Measurements from ENCODE around the gene CCDC192. TPM values are rescaled to one million over a fixed set of nuclear protein-coding genes. Genes with fewer than 3 reads are reported as not detected.

The CCDC192 gene
- total and polyA plus RNA-seq, 2 of the 4 experiments (the other 2 are of a cell fraction): not detected

- H3K23ac ChIP-seq (ENCODE audit: low read depth, low read length): no peak overlapping the region
- H2BK15ac ChIP-seq (ENCODE audit: low read depth, low read length): no peak overlapping the region
- no peaks in the 10 kb centered on the region for H3K9me3 ChIP-seq (ENCODE audit: control insufficient read depth, insufficient read depth, low read length)
- H3K4me1 ChIP-seq (ENCODE audit: control insufficient read depth, insufficient read depth, low read length): peaks cover 2% of the 10 kb centered on the region; the same call in 1 of the 2 replicates
- TF ChIP-seq CHD1 (IDR thresholded peaks at IDR 0.05; ENCODE audit: low read depth, low read length) (no peak), FOS (IDR thresholded peaks at IDR 0.05; ENCODE audit: low read depth, low read length) (peak; percentile 20; the same call in 1 of the 2 replicates), NFE2L2 (IDR thresholded peaks at IDR 0.05; ENCODE audit: low read depth, low read length) (no peak), MXI1 (IDR thresholded peaks at IDR 0.05; ENCODE audit: borderline replicate concordance, low read depth, low read length) (no peak), USF2 (IDR thresholded peaks at IDR 0.05; ENCODE audit: low read depth, low read length) (no peak)
- no peak overlapping the region for H3K9ac ChIP-seq (ENCODE audit: low read depth, low read length)
- no peak overlapping the region for H4K8ac ChIP-seq (ENCODE audit: low read depth in 2 of 2, low read length in 2 of 2)
- H2AFZ ChIP-seq (replicated peaks; ENCODE audit: low read length, poor library complexity): peak overlapping the region; percentile 12
- H4K91ac ChIP-seq (ENCODE audit: insufficient read depth, low read depth, low read length): no peak overlapping the region
- no TSS peak for BruUV-seq (replicated peaks)
- no peak overlapping the region for H4K5ac ChIP-seq (ENCODE audit: low read depth, low read length)
- H3K79me1 ChIP-seq (ENCODE audit: low read depth in 1 of 2, low read length in 2 of 2): no peaks in the 10 kb centered on the region
- DNase-seq (peak; percentile 68), ATAC-seq (ENCODE audit: low read depth) (no peak)
- 0 out of 2 replicates have a peak overlapping the region, but pooled peaks have one; percentile 18 for H2BK120ac ChIP-seq (ENCODE audit: low read depth, low read length)
- CTCF ChIA-PET: interaction anchor here (0.6 to 1.7 kb wide), 2 partner anchors 15 to 212 kb away, joined by 4 to 5 read pairs; no protein-coding TSS in a partner anchor
- H3K4ac ChIP-seq (ENCODE audit: low read depth, low read length): peak overlapping the region; percentile 12; the same call in 1 of the 2 replicates
- no peak overlapping the region for H2BK5ac ChIP-seq (ENCODE audit: low read depth, low read length, poor library complexity, severe bottlenecking)
- intact Hi-C loops (cut with micrococcal nuclease): no loop called here
- no peak overlapping the region for H2AK9ac ChIP-seq (replicated peaks; ENCODE audit: low read depth, low read length, poor library complexity)
- H3K9me1 ChIP-seq (ENCODE audit: insufficient read depth, low read length): peaks cover 5% of the 10 kb centered on the region; the same call in 1 of the 2 replicates
- no peaks in the 10 kb centered on the region for H3K36me3 ChIP-seq (ENCODE audit: control insufficient read depth, insufficient read depth, low read length)
- H3K4me2 ChIP-seq (ENCODE audit: low read depth, low read length): peak overlapping the region; percentile 37
- no peaks in the 10 kb centered on the region for H4K20me1 ChIP-seq (ENCODE audit: insufficient read depth, low read length)
- in situ Hi-C loops (cut with MboI; ENCODE audit: low sequenced_read_pairs): loop anchor here (25.0 kb wide), 1 partner anchor 330 kb away; no protein-coding TSS in a partner anchor
- no peak overlapping the region for H3K4me3 ChIP-seq (ENCODE audit: insufficient read depth, low read depth, low read length)
- H3K27ac ChIP-seq (ENCODE audit: insufficient read depth, low read length): no peak overlapping the region
- no peak overlapping the region for H3K18ac ChIP-seq (ENCODE audit: low read depth, low read length)
- no CpG with 5 or more reads among the region's 6 CpGs for WGBS, 2 experiments (ENCODE audit: extremely low coverage in 2 of 2, insufficient read length in 1 of 2)
- no peak overlapping the region for H3K56ac ChIP-seq (ENCODE audit: extremely low read depth, insufficient read depth, low read length)
- no peaks in the 10 kb centered on the region for H3K27me3 ChIP-seq (ENCODE audit: control insufficient read depth, insufficient read depth, low read length)
- H2BK20ac ChIP-seq (ENCODE audit: low read depth, low read length): no peak overlapping the region
- dilution Hi-C loops (cut with HindIII; ENCODE audit: low sequenced_read_pairs, unreplicated experiment): no loop called here
- H3K14ac ChIP-seq (replicated peaks; ENCODE audit: low read depth, low read length): no peak overlapping the region
- no peak overlapping the region for H2AK5ac ChIP-seq (ENCODE audit: low read depth, low read length)
- POLR2A ChIA-PET (ENCODE audit: unreplicated experiment): interaction anchor here (0.6 kb wide), 1 partner anchor 149 kb away, joined by 8 read pairs; no protein-coding TSS in a partner anchor
Measured at GRCh38 chr5:127892467-127893207, 189.4 kb downstream of the CCDC192 start.

Data from IMR-90 (cell line).